Stimulated activated CD8-positive, alpha-beta memory T cell treated with anti-CD3 and anti-CD28 coated beads, Interleukin-12 subunit alpha, Interleukin-12 subunit beta, amount 100 ng/mL, for 1 hour (primary cell): ENCODE results near the gene DCTN3.
"Not testable (repeated sequence)": the region's sequence is repeated elsewhere in the genome, so short reads cannot be mapped to it uniquely, and the experiment has no call there.

ENCODE experiments used
- DNase-seq: peaks from one replicate; pipeline ENCODE4 v3.0.0-alpha.2; 2020; ENCODE audit warnings: low read depth

DCTN3 gene

GRCh38 chr9:34646211-34647083, 26.2 kb upstream of the DCTN3 start, which contains the start of gene GALT:
GALT (plus strand) TSS chr9:34646675; CDS start chr9:34646705, 30 bp downstream.
- DNase-seq: peak; percentile 97

- no peak for DNase-seq
Measured at GRCh38 chr9:34644766-34645314, 24.5 kb upstream of the DCTN3 start.

GRCh38 chr9:34642679-34643078, 22.4 kb upstream of the DCTN3 start:
- no peak for DNase-seq

- DNase-seq: not testable (repeated sequence)
Measured at GRCh38 chr9:34639322-34639721, 19.0 kb upstream of the DCTN3 start.

GRCh38 chr9:34638138-34638445, 17.8 kb upstream of the DCTN3 start:
- DNase-seq: no peak

DNA sequence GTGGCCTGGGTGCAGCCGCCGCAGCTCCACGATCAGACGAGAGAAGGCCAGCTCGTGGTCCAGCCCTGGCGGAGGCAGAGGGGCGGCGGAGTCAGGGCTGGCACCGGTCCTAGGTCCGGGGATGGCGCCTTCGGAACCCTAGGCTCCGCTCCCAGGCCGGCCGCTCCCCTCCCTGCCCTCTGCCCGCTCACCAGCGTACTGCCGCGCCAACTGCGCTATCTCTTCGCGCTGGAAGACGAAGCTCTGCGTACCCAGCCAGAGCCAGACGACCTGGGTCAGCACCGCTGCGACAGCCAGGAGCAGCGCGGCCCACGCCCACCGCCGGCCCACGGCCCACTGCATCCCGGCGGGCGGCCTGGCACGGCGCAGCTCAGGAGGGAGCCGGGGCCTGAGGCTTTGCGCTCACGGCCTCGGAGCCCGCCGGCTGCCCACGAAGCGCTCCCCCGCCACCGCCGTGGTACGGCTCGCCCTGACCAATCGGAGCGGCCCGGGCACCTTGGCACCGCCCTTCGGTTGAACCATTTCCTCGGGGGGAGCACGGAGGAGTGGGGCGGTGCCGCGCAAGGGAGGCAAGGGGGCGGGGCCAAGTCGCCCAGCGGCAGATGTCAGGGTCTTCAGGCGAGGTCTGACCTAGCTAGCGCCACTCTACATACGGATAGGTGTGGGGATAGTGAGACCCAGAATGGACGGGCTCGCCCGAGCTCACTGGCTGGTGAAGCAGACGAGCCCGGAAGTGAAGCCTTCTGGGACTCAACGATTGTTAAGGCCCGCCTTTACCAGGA, 17.3 kb upstream of the DCTN3 start, which contains the start of gene SIGMAR1:
TSS of gene SIGMAR1 (minus strand) at position 432 of the 782 bp plus-strand sequence. CDS start at position 342, 90 bp downstream.
- peak; percentile 87 for DNase-seq

GRCh38 chr9:34636791-34637355, 16.6 kb upstream of the DCTN3 start:
- no peak for DNase-seq

GRCh38 chr9:34635556-34635955, 15.3 kb upstream of the DCTN3 start:
- DNase-seq: no peak

DNA sequence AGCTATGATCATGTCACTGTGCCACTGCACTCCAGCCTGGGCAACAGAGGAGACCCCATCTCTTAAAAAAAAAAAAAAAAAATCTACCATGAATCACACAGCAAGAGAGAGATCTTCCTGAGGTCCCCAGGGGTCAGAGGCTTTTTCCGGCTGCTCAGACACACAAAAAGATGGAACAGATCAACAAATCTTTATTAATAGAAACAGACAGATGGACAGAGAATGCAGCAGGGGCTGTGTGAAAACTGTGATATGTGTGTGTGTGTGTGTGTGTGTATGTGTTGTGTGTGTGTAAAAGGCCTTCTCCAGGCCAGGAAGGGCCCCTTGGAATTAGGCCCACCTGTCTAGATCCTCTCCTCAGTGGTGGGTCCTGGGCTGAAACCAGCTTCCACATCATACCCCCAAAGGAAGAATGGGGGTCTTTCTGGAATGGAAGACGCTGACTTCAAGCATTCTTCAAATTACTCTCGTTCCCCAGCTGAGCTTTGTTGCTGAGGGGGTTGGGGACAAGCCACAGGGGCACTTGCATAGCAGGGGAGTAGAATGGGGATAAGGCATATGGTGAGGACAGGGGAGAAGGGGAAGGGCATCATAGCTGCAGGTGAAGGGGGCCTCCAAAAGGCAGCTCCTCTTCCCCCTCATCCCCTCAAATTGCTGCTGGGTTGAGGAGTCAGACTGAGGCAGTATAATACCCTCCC, 14.4 kb upstream of the DCTN3 start:
- no peak for DNase-seq

DNA sequence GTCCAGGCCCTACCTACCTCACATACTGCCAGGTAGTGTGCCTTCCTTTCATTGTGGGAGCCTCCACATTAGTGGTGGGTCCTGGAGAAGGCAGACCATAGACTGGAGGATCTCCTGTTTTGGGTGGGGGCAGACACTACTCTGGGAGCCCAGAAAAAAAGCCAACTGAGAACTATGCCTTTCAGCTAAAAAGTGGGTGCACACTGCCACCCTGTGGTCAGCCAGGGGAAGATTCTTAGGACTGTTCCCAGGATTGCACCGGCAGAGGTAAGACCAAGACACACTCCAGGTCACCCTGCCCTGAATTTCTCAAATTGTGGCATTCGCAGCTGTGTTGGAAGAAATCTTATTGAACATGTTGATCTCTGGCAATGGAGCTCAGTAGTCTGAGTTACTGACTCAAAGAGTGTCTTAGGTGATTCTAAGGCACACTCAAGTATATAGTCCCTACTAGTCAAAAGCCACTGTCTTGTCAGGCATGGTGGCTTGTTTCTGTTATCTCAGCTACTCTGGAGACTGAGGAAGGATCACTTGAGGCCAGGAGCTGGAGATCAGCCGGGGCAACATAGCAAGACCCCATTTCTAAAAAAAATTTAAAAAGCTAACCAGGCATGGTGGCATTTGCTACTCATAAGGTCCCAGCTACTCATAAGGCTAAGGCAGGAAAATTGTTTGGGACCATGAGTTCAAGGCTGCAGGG, 13.7 kb upstream of the DCTN3 start:
- DNase-seq: peak; percentile 66

GRCh38 chr9:34633166-34633565, 12.9 kb upstream of the DCTN3 start:
- no peak for DNase-seq

DNA sequence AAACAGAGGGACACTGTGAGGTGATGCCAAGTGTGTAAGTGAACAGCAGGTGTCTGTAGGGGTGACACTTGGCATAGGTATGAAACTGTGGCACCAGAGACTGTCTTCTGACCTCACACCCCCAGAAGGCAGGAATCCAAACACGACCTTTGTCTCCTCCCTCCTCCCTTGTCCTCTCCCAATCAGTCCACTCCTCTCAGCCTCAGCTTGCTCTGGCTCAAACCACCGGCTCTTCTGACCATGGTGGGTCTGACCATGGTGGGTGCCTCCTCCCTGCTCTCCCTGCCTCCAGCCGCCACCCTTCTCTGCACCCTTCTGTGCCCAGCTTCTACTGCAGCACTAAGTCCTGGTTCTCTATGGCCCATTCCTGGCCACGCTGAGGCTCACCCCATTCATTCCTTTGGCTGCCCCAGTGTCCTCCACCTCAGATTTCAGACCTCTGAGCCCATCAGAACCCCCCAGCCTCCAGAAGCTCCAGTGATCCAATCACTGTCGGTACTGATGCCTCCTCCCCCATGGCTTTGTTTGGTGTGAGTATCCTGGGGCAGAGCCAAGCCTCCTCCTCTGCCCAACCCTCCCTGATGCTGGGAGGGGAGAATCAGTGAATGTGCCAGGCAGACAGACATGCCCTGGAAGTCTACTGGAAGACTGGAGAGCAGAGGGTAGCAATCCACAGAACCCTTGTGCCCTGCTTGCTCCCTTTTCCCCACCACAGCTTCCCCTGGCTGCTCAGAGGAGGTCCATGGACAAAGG, 10.3 kb upstream of the DCTN3 start:
- DNase-seq: no peak

DNA sequence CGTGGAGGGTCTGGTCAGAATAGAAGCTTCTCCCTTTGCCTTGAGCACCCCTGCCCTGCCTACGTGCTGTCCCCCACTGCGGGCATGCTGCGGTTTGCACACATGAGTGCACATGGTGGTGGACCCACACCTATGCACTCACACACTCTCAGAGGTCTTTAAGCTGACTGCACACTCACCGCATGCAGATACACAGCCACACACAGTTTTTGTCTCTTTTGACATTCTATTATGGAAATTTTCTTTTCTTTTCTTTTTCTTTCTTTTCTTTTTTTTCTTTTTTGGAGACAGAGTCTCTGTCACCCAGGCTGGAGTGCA, 9.2 kb upstream of the DCTN3 start:
- DNase-seq: no peak

- DNase-seq: no peak
Measured at GRCh38 chr9:34628656-34629490, 8.6 kb upstream of the DCTN3 start, which contains the start of gene ARID3C. ARID3C (minus strand) TSS chr9:34629066; CDS start chr9:34628014, 1,052 bp downstream.

- DNase-seq: no peak
Measured at GRCh38 chr9:34627716-34628655, 7.7 kb upstream of the DCTN3 start.

GRCh38 chr9:34625186-34625486, 4.8 kb upstream of the DCTN3 start:
- no peak for DNase-seq

DNA sequence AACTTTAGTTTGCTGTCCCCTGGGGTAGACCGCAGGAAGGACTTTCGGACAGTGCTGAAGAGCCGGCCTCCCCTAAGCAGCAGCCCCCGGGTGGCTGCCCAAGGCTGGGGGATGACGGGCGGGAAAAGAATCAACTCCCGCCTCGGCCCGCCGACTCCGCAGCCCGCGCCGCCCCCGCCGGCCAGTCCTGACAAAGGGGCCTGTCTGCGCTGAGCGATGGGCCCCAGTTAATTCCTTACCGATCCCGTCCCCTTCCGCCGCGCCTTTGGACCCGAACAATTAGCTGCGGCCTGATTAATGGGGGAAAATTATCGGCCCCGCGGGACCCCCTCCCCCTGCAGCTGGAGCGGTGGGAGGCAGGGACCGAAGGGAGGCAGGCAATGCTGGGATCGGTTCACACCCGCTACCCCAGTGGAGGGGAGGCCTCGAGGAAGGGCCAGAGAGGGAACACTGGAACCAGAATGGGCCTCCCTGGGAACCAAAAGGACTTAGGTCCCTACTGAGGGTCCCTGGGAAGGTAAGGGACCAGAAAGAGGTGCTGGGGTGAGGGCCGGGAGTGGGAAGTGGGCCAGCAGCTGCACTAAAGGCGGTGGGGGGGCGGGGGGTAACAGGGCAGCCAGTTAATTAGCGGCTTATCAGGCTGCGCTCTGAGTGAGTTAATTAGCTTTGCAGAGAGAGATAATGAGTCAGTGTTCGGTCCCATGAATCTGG, 4.3 kb upstream of the DCTN3 start:
- DNase-seq: no peak
